ENCODE measurements around the gene MYH7B.

Gene MYH7B

DNA sequence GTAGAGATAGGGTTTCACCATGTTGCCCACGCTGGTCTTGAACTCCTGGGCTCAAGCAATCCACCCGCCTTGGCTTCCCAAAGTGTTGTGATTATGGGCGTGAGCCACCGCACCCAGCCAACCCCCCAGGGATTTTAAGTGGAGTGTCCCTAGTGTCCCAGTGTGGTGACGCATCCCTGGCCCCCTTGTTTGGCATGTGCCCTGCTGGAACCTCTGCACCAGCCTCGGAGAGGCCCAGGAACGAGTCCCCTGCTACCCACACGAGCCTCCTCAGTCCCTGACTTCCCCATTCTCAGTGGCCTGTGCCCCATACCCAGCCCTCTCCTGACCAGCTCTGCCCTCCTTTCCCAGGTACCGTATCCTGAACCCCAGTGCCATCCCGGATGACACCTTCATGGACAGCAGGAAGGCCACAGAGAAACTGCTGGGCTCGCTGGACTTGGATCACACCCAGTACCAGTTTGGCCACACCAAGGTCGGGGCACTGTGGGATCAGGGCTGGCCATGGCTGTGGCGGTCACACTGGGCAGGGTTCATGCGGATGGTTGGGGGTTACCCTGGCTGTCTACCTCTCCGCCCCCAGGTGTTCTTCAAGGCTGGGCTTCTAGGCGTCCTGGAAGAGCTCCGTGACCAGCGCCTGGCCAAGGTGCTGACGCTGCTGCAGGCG, 37.2 kb downstream of the MYH7B start:
- DNase-seq (ENCODE audit: low spot score): no peak

DNA sequence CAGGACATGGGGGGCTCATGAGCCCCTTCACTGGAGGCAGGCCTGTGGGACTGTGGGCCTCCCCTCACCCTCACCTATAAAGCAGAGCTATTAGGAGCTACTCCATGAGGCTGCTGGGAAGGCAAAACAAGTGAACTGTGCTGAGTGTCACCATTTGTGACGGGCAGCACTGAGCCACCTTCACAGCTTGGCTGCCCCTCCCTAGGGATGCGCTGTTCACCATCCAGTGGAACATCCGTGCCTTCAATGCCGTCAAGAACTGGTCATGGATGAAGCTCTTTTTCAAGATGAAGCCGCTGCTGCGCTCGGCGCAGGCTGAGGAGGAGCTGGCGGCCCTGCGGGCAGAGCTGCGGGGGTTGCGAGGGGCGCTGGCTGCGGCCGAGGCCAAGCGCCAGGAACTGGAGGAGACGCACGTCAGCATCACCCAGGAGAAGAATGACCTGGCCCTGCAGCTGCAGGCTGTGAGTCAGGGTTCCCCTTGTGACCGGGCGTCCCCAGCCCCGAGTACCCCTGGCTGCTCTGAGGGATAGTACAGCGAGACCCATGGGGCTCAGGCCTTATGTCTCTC, 38.4 kb downstream of the MYH7B start:
- no peak for DNase-seq (ENCODE audit: low spot score)

DNA sequence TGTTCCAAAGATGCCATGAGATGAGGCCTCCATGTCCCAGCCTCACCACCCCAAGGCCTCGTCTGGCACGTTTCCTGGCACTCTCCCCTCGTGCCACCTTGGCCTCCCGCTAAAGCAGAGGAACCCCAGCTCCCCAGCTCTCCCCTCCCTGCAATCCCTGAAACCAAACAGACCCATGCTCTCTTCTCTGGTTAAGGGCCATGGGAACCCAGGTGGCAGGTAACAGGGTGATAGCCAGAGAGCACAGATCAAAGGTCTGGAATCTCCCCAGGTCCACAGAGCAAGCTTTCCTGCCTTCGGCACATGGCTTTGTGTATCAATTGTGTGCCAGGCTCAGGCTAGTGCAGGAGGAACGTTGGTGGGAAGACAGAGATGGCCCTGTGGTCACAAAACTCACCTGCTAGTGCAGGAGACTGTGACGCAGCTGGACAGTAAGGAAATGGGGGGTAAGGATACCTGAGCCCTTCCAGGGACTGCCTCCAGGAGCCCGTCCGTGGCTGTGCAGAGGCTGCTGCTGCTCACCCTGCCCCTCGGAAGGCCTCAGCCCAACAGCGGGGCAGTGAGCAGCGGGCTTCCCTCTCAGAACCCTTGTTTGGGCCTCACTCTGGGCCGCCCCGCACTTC, 39.0 kb downstream of the MYH7B start:
- DNase-seq (ENCODE audit: low spot score): no peak

DNA sequence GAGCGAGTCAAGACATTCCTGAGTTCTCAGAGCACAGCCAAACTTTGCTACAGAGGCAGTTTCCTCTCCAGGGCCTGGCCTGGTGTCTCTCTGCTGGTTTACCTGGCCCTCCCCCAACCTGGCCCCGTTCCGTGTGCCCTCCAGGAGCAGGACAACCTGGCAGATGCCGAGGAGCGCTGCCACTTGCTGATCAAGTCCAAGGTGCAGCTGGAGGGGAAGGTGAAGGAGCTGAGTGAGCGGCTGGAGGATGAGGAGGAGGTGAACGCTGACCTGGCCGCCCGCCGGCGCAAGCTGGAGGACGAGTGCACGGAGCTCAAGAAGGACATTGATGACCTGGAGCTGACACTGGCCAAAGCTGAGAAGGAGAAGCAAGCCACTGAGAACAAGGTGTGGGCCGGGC, 39.5 kb downstream of the MYH7B start:
- no peak for DNase-seq (ENCODE audit: low spot score)

DNA sequence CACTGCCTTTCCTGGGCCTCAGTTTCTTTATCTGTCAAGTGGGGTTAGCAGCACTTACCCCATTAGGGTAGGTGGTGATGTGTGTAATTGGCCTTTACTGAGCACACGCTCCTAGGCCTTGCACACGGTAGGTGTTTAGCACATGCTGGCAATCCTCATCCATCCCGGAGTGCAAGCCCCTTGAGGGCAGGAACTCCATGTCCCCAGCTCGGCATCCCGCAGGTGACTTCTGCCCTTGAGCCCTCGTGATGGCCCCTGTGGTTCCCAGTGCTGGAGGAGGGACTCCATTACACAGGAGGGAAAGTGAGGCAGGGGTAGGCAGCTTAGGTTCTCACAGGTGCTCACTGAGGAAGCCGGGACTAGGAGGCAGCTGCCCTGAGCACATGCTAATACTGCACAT, 40.0 kb downstream of the MYH7B start:
- no peak for DNase-seq (ENCODE audit: low spot score)

DNA sequence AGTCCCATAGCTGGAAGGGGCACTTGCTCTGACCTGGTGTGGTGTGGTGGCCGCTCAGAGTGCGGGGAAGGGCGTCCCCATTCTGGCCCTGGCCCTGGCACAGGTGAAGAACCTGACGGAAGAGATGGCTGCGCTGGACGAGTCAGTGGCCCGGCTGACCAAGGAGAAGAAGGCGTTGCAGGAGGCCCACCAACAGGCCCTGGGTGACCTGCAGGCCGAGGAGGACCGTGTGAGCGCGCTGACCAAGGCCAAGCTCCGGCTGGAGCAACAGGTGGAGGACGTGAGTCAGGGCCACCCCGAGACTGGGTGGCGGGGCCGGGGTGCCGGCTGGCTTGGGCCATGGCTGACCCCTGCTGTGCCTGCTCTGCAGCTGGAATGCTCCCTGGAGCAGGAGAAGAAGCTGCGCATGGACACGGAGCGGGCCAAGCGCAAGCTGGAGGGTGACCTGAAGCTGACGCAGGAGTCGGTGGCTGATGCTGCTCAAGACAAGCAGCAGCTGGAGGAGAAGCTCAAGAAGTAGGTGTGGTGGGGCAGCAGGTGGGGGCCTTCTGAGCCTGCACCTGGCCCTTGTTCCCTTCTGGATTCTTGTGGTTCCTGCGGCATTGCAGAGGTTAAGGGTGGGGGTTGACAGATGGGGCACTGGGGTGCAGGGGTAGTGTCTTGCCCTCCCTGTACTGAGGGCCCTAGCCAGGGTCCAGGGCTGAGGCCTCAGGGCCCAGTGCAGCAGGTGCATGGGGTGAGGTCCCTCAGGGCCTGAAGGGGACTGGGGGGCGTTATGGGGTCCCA, 40.8 kb downstream of the MYH7B start:
- no peak for DNase-seq (ENCODE audit: low spot score)

DNA sequence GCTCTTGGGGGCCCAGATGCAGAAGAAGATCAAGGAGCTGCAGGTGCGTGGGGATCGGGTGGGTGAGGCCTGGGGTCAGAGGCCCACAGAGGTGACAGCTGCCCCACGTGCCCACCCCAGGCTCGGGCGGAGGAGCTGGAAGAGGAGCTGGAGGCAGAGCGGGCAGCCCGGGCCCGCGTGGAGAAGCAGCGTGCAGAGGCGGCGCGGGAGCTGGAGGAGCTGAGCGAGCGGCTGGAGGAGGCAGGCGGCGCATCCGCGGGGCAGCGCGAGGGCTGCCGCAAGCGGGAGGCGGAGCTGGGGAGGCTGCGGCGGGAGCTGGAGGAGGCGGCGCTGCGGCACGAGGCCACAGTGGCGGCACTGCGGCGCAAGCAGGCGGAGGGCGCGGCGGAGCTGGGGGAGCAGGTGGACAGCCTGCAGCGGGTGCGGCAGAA, 41.5 kb downstream of the MYH7B start:
- DNase-seq (ENCODE audit: low spot score): no peak

DNA sequence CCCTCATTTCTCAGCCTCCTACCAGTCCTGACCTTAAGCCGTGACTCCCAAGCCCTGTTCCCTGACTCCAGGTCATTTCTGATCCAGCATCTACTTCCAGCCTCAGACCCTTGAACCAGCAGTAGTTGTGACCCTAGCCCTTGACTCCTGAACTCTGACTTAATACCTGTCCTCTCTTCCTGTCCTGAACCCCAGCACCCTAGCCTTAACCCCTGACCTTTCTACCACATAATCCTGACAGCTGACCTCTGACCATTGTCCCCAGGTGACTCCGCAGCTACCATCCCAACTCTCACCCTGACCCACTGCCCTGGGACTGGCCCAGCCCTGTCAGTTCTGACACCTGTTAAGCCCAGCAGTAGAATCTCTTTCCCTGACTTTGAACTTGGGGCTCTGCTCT, 42.1 kb downstream of the MYH7B start:
- DNase-seq (ENCODE audit: low spot score): no peak

DNA sequence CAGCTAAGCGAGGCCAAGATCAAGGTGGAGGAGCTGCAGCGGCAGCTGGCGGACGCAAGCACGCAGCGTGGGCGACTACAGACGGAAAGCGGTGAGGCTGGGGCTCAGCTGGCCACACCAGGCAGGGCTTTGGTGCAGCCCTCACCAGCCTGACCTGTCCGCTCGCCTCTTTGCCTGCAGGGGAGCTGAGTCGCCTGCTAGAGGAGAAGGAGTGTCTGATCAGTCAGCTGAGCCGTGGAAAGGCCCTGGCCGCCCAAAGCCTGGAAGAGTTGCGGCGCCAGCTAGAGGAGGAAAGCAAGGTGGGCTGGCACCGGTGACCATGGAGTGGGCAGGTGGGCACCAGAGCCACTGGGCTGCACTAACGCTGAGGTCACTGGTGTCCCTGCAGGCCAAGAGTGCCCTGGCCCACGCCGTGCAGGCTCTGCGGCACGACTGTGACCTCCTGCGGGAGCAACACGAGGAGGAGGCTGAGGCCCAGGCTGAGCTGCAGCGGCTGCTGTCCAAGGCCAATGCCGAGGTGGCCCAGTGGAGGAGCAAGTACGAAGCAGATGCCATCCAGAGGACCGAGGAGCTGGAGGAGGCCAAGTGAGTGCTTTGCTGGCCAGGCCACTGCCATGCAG, 42.8 kb downstream of the MYH7B start:
- DNase-seq (ENCODE audit: low spot score): no peak

DNA sequence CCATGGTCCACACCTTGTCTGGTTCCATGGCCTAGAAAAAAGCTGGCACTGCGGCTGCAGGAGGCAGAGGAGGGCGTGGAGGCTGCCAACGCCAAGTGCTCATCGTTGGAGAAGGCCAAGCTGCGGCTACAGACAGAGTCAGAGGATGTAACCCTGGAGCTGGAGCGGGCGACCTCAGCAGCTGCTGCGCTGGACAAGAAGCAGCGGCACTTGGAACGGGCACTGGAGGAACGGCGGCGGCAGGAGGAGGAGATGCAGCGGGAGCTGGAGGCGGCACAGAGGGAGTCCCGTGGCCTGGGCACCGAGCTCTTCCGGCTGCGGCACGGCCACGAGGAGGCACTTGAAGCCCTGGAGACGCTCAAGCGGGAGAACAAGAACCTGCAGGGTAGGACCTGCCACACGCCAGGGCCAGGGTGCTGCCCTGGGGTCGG, 43.4 kb downstream of the MYH7B start:
- DNase-seq (ENCODE audit: low spot score): no peak

DNA sequence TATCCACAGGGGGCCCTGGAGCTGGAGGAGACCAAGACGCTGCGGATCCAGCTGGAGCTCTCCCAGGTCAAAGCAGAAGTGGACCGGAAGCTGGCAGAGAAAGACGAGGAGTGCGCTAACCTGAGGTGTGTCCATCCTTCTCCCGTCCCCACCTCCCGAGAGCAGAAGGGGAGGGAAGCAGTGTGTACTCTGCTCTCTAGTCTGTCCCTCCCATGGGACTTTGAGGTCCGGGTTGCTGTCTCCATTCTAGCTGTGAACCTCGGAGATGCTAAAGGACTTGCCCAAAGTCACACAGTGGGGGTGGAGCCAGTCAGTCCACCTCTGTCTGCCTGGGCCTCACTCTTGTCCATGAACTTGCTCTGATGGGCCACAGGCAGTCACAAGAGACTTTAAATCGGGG, 44.1 kb downstream of the MYH7B start:
- DNase-seq (ENCODE audit: low spot score): no peak

DNA sequence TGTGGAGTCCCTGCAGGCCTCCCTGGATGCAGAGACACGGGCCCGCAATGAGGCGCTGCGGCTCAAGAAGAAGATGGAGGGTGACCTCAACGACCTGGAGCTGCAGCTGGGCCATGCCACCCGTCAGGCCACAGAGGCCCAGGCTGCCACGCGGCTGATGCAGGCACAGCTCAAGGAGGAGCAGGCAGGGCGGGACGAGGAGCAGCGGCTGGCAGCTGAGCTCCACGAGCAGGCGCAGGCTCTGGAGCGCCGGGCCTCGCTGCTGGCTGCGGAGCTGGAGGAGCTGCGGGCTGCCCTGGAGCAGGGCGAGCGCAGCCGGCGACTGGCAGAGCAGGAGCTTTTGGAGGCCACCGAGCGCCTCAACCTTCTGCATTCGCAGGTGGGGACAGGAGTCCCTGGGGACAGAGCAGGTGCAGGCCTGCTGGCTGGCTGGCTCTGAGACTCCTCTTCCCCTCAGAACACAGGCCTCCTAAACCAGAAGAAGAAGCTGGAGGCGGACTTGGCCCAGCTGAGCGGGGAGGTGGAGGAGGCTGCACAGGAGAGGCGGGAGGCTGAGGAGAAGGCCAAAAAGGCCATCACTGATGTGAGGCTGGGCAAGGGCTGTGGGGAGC, 44.7 kb downstream of the MYH7B start:
- no peak for DNase-seq (ENCODE audit: low spot score)

DNA sequence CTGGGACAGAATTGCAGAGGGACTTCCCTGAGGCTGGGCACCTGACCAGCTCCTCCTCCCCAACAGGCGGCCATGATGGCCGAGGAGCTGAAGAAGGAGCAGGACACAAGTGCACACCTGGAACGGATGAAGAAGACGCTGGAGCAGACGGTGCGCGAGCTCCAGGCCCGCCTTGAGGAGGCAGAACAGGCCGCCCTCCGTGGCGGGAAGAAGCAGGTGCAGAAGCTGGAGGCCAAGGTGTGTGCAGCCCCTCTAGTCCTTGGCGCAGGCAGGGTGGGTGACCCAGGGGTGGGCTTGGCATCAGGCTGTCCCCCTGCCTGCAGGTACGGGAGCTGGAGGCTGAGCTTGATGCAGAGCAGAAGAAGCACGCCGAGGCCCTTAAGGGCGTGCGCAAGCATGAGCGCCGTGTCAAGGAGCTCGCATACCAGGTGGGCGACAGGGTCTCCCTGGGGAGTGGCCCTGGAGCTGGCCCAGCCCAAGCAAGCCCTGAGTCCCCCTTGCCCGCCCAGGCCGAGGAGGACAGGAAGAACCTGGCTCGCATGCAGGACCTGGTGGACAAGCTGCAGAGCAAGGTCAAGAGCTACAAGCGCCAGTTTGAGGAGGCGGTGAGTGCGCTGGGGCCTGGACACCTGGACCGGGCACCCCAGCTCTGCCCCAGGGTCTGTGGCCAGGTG, 45.4 kb downstream of the MYH7B start:
- no peak for DNase-seq (ENCODE audit: low spot score)

DNA sequence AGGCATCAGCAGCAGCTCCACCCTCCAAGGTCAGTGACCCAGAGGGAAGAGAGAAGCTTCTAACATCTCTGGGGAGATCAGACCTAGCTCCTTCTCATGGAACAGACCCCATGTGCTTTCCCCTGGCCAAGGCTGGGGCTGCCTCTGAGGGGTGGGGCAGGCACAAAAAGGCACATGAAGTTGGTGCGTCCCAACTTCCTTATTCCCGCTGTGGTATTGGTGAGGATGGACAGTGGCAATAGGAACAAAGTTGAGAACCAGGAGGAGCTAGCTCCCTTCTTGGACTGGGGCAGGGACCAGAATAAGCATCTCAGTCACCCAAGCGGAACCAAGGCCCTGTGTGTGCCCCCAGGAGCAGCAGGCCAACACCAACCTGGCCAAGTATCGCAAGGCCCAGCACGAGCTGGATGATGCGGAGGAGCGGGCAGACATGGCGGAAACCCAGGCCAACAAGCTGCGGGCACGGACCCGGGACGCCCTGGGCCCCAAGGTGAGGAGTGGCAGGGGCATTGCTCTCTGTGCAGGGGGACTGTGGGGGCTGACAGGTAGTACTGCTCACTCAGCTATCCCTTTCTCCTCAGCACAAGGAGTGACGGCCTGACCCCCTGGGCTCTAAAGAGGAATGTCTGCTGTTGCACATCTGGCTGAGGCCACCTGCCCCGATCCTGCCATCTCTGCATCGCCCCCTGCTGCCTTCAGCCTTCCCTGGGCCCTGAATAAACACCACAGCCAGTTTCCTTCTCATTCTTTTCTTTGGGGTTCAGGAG, 46.1 kb downstream of the MYH7B start:
- no peak for DNase-seq (ENCODE audit: low spot score)

DNA sequence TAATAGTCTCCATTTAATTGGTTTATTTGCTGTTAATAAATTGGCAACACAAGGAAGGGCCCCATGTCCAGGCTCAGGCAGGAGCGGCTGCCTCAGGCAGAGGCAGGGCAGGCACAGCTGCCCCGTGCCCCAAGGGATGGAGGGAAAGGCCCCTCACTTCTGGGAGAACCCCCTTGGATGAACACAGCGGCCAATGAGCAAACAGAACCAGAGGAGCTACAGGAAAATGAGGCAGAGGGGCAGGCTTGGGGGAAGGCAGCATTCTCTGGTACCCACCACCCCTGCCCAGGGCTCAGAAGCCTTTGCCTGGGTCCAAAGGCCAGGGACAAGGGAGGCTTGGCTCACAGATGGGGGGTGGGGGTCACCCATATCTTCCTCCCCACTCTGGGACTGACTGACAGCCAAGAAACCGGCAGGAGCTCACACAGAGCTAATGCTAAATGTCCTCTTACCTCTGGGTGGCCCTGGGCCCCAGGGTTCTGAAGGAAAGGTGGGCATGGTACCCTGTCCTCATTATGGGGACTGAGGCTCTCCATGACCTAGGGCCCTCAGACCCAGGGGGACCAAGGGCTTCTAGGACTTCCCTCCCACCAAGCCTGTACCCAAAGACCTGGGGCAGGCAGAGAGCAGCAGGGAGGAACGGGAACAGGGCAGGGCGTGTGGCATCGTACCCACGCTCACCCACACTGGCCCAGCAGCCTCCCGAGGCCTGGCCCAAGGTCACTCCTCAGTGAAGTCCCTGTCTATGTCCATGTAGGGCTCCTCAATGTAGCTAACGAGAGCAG, 47.0 kb downstream of the MYH7B start:
- DNase-seq (ENCODE audit: low spot score): no peak

DNA sequence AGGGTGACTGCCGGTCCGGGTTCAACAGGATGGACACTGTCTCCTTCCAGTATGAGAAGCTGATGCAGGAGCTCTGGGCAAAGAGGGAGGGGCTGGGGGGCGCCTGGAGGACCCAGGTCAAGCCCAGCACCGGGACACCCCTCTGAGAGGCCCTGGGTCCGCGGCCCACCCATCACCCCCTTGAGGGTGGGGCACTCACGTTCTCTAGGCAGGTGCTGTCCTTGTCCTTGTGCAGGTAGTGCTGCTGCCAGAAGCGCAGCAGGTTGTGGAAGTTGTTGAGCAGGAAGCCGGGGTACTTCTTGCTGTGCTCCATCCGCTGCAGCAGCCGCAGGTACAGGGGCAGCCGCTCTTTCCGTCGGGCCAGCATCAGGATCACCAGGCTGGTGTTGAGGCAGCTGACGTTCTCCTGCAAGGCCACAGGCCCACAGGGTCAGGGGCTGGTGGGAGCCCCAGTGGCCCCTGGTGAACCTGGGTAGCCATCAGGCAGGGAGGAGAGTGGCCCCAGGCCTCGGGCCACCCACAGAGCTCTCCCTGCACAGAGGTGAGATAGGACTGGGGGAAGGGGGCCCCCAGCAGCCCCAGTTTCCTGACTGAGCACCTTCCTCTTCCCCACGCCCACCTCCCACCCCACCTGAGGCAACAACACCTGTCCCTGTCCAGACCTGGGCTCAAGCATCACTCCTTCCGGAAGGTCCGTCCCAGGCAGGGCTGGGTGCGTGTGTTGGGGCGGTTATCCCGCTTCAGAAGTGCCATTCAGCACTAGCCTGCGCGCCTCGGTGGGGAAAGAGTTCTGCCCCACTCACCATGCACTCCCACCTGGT, 47.8 kb downstream of the MYH7B start:
- no peak for DNase-seq (ENCODE audit: low spot score)

DNA sequence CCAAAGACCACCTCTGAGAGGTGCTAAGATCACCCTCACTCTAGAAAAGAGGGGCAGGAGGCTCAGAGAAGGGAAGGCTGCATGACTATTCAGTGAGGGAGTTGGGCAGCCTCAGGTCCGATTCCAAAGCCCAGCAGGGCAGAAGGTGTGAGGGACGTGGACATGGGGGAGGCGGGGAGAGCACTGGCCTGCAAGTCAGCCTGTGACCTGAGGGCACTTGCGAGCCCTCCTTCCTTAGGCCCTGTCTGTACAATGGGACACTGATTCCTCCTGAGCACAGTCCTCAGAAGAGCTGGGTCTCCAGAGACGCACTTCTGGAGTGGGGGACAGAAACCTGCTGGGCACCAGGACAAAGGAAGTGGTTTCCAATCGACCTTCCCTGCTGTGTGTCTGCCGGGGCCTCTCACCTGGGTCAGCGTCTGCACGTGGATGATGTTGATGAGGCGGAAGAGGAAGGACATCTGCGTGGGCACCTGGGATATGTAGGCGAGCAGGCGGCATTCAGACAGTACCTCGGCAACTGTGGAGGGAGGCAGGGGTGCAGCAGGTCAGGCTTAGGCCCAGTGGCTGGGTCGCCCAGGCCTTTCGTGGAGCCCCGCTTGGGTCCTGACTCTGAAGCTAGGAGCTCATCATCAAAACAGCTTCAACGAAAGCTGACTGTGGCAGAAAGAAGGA, 48.5 kb downstream of the MYH7B start:
- DNase-seq (ENCODE audit: low spot score): no peak

DNA sequence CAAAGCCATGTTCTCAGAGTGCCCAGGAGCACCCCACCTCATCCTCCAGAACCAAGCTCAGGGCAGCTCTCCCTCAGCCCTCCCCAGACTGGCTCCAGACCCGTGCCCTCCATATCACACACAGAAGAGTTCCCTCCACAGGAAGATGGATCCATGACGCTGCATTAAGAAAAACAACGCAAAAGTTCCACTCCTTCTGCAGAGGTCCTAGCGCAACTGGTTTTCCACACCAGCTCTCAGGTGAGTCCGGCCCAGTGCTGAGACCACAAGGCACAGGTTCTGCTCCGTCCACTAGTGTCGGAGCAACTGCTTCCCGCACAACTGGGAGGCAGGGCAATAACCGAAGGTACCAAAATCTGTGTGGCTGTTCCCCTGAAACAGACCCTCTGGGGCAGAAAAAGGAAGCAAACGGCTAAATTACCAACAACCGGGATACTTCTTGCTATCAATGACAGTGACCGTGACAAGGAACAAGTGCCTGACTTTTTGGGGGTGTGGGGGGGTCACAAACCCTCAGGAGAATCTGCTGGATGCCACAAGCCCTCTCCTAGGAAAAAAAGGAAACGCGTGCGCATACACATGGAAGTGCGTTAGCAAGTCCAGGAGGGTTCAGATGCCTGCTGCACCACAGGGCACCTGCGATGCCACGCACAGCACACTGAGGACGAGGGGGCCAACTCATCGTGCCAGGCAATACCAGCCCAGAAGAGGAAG, 49.2 kb downstream of the MYH7B start:
- no peak for DNase-seq (ENCODE audit: low spot score)

All from left forelimb (tissue), 1 donor.